Upper lobe of left lung (tissue), 4 donors: ENCODE measurements around the gene CXCL3.

ENCODE experiments used
- CTCF ChIP-seq, 6 experiments: fragments of 450-650 bp in 4 of 6; fragments of 200-600 bp in 2 of 6; sonication (generic) in 2 of 6; IDR thresholded peaks; one replicate each; pipeline ENCODE4 v1.5.1; 2016 to 2019; ENCODE audit warnings: antibody characterized with exemption in 6 of 6
- POLR2A ChIP-seq, 4 donors: fragments of 450-650 bp; IDR thresholded peaks; one replicate each; pipeline ENCODE4 v1.5.1; 2016 to 2017; ENCODE audit warnings: antibody characterized with exemption in 4 of 4, mild to moderate bottlenecking in 2 of 4
- POLR2AphosphoS5 ChIP-seq, 2 donors: sonication (generic); formaldehyde crosslinking; IDR thresholded peaks; one replicate each; pipeline ENCODE4 v1.5.1; 2017; ENCODE audit warnings: antibody characterized with exemption in 2 of 2

- TF ChIP-seq CTCF (IDR thresholded peaks at IDR 0.05) = no peak
- TF ChIP-seq POLR2A (IDR thresholded peaks at IDR 0.05) = no peak
- no peak for TF ChIP-seq POLR2AphosphoS5 (IDR thresholded peaks at IDR 0.05)
These were observed 24.5 kb upstream of the CXCL3 start for GRCh38 chr4:74062953-74063352.
